Measurements from ENCODE around the gene DCDC2B.

Gene DCDC2B

GRCh38 chr1:32194984-32195383 lies 13.9 kb upstream of the DCDC2B start:
- DNase-seq, result no peak
- in situ Hi-C loops (cut with HindIII; ENCODE audit: low pct_ligation_motif_present, low pct_unique_long_range_greater_than_20kb, low sequenced_read_pairs), result no loop called here

DNA sequence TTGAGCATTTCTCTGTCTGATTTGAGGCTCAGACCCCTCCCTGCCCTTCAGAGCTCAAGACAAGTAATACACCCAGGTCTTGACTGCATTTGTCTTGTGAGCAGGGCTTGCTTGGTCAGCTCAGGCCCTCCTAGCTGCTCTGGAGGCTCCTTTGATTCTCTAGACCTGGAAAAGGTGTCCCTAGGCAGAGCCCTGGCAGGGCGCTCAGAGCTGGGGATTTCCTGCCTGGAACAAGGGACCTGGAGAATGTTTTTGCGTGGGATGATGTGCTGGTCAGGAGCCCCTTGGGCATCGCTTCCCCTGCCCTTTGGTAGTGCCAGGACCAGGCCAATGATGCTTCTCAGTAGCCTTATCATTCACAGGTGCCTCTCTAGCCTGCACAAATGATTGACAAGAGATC lies 13.4 kb upstream of the DCDC2B start:
- DNase-seq, result no peak
- in situ Hi-C loops (cut with HindIII; ENCODE audit: low pct_ligation_motif_present, low pct_unique_long_range_greater_than_20kb, low sequenced_read_pairs), result no loop called here

GRCh38 chr1:32195972-32196823 lies 12.7 kb upstream of the DCDC2B start:
- no peak for DNase-seq
- in situ Hi-C loops (cut with HindIII; ENCODE audit: low pct_ligation_motif_present, low pct_unique_long_range_greater_than_20kb, low sequenced_read_pairs), result no loop called here

- in situ Hi-C loops (cut with HindIII; ENCODE audit: low pct_ligation_motif_present, low pct_unique_long_range_greater_than_20kb, low sequenced_read_pairs), result no loop called here
- no peak for DNase-seq
Observed at GRCh38 chr1:32197074-32197473, 11.8 kb upstream of the DCDC2B start.

DNA sequence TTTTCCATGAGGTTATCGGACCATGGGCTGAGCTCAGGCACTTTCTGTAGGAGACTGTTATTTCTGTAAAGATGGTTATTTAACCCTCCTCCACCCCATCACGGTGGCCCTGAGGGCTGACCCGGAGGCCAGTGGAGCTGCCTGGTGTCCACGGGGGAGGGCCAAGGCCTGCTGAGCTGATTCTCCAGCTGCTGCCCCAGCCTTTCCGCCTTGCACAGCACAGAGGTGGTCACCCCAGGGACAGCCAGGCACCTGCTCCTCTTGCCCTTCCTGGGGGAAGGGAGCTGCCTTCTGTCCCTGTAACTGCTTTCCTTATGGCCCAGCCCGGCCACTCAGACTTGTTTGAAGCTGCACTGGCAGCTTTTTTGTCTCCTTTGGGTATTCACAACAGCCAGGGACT lies 11.1 kb upstream of the DCDC2B start:
- in situ Hi-C loops (cut with HindIII; ENCODE audit: low pct_ligation_motif_present, low pct_unique_long_range_greater_than_20kb, low sequenced_read_pairs), result no loop called here
- DNase-seq, result no peak

- in situ Hi-C loops (cut with HindIII; ENCODE audit: low pct_ligation_motif_present, low pct_unique_long_range_greater_than_20kb, low sequenced_read_pairs), result no loop called here
- no peak for DNase-seq
Observed at GRCh38 chr1:32198237-32199042, 10.4 kb upstream of the DCDC2B start.

GRCh38 chr1:32199043-32199716 lies 9.7 kb upstream of the DCDC2B start:
- in situ Hi-C loops (cut with HindIII; ENCODE audit: low pct_ligation_motif_present, low pct_unique_long_range_greater_than_20kb, low sequenced_read_pairs), result no loop called here
- no peak for DNase-seq

DNA sequence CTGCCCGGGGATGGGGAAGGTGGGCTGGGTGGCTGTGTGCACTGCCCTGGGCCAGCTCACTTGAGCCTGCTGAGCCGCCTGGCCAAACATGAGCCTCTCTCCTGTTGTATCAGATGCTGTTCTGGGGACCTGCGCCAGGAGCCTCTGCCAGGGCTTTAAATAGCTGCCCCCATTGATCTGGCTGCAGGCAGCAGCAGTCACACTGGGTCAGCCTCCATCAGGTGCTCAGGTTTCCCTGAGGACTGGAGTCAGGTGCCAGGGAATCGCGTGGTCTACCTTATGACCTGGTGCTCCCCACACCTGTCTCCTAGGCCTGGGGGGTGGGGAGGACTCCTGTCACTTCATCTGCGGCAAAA lies 9.2 kb upstream of the DCDC2B start:
- DNase-seq, result no peak
- in situ Hi-C loops (cut with HindIII; ENCODE audit: low pct_ligation_motif_present, low pct_unique_long_range_greater_than_20kb, low sequenced_read_pairs), result no loop called here

DNA sequence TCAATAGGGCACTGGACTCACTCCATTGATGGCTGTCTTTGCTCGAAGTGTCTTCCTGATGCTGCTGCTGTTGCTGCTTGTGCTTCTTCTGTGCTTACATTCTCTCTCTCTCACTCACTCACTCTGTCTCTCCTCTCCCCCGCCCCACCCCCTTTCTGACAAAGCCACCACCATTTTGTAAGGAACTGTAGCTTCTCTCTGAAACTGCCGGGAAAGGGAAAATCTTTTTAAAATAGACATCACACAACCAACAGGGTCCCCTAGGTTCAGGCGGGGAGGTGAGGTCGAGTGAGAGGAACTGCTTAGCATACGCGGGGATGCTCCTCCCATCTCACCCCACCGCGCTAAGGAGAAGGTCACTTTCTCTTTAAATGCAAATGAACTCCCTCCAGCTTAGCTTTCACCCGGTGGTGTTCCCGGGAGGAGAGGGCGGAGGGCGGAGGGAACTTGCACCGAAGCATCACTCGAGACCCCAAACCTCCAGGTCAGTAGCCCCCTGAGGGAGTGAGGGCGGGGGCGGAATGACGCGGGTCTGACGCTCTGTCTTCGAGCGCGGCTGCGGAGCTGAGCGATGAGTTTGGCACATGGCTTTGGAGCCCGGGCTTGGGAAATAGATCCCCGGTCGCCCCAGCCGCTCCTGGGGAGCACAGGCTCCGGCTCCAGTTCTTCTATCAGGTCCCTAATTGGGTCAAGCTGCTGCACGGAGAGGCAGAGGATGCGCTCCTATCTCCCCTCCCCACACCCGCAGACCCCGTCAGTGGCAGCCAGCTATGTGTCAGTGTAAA lies 8.5 kb upstream of the DCDC2B start, which contains the start of gene CCDC28B:
TSS of gene CCDC28B (plus strand) at position 370 of the 785 bp plus-strand sequence. CDS start 1,341 bp downstream, outside the sequence.
- in situ Hi-C loops (cut with HindIII; ENCODE audit: low pct_ligation_motif_present, low pct_unique_long_range_greater_than_20kb, low sequenced_read_pairs), result no loop called here
- peak; percentile 48 for DNase-seq

GRCh38 chr1:32201011-32201855 lies 7.7 kb upstream of the DCDC2B start:
- DNase-seq, result peak; percentile 25
- in situ Hi-C loops (cut with HindIII; ENCODE audit: low pct_ligation_motif_present, low pct_unique_long_range_greater_than_20kb, low sequenced_read_pairs), result no loop called here

DNA sequence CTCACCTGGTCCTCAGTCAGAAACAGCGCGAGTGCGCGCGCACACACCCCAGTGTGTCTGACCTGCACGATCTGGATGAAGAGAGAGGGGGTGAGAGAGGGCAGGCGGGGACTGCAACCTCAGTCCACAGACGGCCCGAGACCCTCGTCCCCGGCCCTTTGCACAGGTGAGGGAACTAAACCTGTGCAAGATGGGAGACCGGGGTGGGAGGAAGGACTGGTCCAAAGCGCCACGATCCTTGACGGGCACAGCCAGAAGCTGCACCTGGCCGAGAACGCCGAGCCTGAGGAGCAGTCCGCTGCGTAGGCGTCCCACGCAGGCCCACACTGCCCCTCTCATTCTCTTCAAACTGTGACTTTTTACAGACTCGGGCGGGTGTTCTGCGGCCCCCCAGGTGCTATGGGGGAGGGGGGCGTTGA lies 3.9 kb upstream of the DCDC2B start:
- in situ Hi-C loops (cut with HindIII; ENCODE audit: low pct_ligation_motif_present, low pct_unique_long_range_greater_than_20kb, low sequenced_read_pairs), result no loop called here

GRCh38 chr1:32205401-32206370 lies 3.2 kb upstream of the DCDC2B start, which contains the start of gene IQCC:
TSS of gene IQCC (plus strand) at chr1:32205671. CDS start at chr1:32205682, 11 bp downstream.
- in situ Hi-C loops (cut with HindIII; ENCODE audit: low pct_ligation_motif_present, low pct_unique_long_range_greater_than_20kb, low sequenced_read_pairs), result no loop called here
- peak; percentile 82 for DNase-seq

More for the DNA sequence above, 3.9 kb upstream of the DCDC2B start:
- DNase-seq, result no peak

GRCh38 chr1:32208469-32208868 lies 420 bp upstream of the DCDC2B start:
- in situ Hi-C loops (cut with HindIII; ENCODE audit: low pct_ligation_motif_present, low pct_unique_long_range_greater_than_20kb, low sequenced_read_pairs), result no loop called here
- DNase-seq, result no peak

GRCh38 chr1:32215629-32216480 lies 7.0 kb downstream of the DCDC2B start:
- in situ Hi-C loops (cut with HindIII; ENCODE audit: low pct_ligation_motif_present, low pct_unique_long_range_greater_than_20kb, low sequenced_read_pairs), result no loop called here

DNA sequence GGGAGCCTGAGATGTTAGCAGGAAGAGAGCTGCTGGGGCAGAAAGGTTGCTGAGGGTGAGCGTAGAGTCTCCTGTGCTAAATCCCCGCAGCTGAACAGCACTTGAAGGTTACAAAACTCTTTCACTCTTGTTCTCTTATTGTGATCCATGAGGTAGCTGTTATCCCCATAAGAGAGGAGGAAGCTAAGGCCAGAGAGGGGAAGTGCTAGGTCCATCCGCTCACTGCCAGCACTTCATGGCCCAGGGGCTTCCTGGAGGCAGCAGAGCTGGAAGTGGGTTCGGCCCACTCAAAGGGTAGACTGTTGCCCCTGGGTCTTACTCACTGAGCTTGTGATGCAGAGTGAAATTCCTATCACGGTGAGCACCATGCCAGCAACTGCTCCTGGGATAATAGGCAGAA lies 7.7 kb downstream of the DCDC2B start:
- no peak for DNase-seq
- in situ Hi-C loops (cut with HindIII; ENCODE audit: low pct_ligation_motif_present, low pct_unique_long_range_greater_than_20kb, low sequenced_read_pairs), result no loop called here

More at GRCh38 chr1:32215629-32216480, 7.0 kb downstream of the DCDC2B start:
- DNase-seq, result peak; percentile 67

DNA sequence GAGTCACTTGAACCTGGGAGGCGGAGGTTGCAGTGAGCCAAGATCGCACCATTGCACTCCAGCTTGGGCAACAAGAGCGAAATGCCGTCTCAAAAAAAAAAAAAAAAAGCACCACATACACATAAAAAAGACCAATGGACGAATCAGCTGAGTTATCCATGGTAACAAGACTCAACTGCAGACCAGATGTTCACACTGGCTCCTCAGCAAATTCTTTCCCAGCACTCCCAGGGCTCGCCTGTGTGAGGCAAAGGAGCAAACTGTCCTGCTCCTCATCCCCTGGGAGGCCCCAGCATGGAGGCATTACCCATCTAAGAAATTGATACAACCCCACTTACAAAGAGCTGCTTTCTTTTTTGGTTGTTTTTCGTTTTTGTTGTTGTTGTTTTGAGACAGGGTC lies 10.1 kb downstream of the DCDC2B start:
- in situ Hi-C loops (cut with HindIII; ENCODE audit: low pct_ligation_motif_present, low pct_unique_long_range_greater_than_20kb, low sequenced_read_pairs), result no loop called here
- no peak for DNase-seq
